SKM-1 treated with dmso at 0.1 percent for 144 hours (cell line): ENCODE measurements around the gene SLCO2A1.

Experiments used
- DNase-seq: peaks from one replicate; lab custom pipeline; 2025; ENCODE audit not compliant: unreplicated experiment; lab: John Stamatoyannopoulos, UW

Gene SLCO2A1

GRCh38 chr3:134035836-134036235 is 6.1 kb upstream of the SLCO2A1 start:
- DNase-seq = no peak

- no peak for DNase-seq
Observed at GRCh38 chr3:134034005-134034785, 4.5 kb upstream of the SLCO2A1 start.

GRCh38 chr3:134033315-134033996 is 3.7 kb upstream of the SLCO2A1 start:
- DNase-seq = no peak

GRCh38 chr3:134031348-134031915 is 1.7 kb upstream of the SLCO2A1 start:
- DNase-seq = no peak

GRCh38 chr3:134030379-134031347 is 938 bp upstream of the SLCO2A1 start:
- DNase-seq = no peak

- no peak for DNase-seq
Observed at GRCh38 chr3:134029256-134029733, 430 bp downstream of the SLCO2A1 start.

DNA sequence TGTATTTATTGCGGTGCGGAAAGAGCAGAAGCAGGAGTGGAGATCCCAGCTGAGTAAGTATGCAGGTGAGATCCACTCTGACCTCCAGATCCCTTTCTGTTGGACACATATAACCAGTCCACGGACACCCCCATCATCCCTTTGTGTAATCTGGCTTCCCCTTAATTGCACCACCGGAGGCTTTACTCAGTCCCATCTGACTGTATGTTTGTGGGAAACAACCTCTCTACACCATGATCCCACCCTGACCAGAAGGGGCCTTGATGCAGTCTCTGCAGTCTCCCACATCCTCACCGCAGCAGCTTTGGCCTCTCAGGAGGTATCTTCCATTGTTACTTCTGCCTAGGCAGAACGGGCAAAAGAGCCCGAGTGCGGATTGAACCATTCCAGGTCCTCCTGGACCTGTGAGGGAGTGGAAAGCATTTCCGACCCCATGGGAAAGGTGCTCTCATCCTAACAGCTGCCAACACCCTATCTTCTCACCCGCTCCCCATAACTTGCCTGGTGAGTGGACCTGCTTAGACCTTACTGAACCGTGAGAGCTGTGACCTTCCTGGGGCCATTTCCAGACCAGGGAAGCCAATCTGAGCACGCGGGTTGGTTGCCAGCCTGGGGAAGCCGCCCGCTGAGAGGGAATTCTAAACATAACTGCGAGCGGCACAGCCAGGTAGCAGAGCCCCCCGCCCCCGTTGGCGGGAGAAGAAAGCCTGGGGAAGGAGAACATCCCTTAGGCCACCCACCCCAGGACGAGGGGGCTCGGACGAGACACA is 1.1 kb downstream of the SLCO2A1 start:
- DNase-seq = no peak

- DNase-seq = no peak
Observed at GRCh38 chr3:134027631-134028030, 2.1 kb downstream of the SLCO2A1 start.

- DNase-seq = no peak
Observed at GRCh38 chr3:134020135-134020680, 9.5 kb downstream of the SLCO2A1 start.

DNA sequence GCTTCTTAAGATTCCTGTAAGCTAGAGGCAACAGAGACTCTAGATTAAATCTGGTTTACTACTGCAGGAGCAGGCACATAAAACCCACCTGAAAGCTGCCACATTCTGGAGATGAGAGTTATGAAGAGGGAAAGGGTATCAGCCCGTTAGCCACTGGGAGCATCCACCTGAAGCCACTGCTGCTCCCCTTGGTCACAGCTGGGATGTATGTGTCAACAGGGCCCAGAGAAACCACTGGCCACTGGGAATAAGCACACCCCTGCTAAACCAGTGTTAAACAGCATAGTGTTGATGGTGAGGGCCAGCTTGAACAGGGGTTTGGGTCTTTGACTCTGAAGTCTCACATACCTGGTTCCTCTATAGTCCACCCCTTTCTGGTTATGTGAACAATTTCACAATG is 10.9 kb downstream of the SLCO2A1 start:
- no peak for DNase-seq

DNA sequence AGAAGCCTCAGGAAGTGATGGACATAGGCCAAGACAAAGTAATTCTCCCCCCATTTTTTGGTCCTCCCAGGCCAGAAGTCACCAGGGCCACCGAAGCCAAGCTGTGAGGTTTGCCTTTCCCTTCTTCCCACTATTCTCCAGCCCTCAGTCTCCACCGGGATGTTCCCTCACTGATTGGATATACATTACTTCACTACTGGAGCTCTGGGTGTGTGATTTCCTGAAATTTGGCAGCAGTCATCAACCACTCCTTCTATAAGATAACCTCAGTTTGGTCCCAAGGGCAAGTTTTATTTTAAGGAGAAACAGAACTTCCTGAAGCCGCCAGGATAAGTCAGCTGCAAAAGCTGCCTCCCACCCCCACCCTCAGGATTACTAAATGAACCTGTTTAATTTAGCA is 11.3 kb downstream of the SLCO2A1 start:
- DNase-seq = no peak

DNA sequence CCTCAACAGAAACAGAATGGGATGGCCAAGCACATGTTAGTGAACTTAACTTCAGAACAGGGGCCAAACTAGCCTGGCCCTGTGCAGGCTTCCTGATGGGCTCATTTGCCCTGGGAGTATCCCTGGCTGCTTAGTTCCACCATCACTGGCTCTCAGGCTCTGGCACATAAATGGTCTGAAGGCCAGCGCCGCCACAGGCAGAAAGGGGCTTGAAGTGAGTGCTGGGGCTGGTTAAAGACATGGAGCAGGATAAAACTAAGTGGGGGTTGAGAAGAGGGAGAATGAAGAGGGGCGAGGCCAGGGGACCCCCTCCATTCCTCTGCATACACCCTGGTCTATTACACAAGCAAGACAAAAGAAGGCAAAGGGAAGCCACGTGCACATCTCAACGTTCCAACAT is 12.2 kb downstream of the SLCO2A1 start:
- no peak for DNase-seq

DNA sequence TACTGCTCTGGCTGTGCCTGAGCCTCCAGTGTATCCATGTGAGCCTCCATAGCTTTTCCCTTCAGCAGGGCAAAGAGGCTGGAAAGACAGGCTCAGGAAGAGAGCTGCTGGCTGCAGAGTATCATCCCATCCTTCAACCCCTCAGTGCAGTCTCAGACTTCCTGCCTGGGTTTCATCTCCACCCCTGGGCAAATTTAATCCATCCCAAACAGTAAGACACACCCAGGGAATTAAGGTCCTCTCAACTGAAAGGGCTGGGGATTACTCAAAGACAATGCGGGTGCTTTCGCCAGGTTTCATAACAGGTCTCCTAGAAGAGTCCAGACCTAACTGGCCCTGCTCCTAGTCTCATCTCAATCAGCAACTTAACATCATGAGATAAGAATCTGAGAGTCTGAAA is 15.5 kb downstream of the SLCO2A1 start:
- DNase-seq = no peak

GRCh38 chr3:134013280-134013679 is 16.4 kb downstream of the SLCO2A1 start:
- no peak for DNase-seq

DNA sequence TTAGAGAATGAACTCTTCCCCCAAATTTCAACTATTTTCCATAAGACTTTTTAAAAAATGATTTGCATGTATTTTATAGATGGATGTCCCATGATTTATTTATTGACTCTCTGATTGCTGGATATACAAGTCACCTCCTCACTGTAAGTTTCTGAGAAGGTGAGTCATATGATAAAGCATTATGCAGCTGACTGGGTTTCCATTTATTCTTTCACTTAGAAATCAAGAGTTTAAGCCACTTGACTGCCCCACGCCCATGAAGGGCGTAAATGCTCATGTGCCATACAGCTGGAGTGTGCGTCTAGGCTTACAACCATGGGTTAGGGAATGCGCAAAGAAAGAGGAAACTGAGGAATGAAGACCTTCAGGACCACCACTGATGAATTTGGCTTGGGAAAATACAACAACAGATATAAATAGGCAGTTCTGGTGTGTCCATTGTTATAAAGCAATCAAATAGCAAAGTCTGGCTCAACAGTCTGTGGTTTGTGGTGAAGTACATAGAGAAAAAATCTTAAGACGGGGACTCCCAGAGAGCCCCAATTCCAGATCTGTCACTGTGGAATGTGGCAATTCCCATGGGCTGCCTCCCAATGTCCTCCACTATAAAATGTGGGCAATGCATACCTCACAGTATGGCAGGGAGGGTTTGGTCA is 20.3 kb downstream of the SLCO2A1 start:
- no peak for DNase-seq

GRCh38 chr3:134008630-134009156 is 21.0 kb downstream of the SLCO2A1 start:
- no peak for DNase-seq

DNA sequence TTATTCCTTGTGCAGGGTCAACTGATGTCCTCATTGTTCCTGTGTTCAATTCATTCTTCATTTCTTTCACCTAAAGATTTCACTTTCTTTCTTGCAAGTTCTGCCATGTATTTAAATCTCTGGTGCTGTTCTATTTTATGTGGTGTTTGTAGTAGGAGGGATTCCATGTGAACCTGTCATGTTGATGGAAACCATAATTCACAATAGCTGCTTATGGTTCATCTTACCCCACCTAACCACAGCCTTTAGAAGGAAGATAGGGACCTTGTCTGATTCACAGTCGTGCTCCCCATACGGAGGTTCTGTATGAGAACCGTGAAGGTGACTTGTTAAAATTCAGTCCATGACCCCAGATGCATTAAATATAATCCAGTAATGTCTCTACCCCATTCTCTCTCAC is 21.9 kb downstream of the SLCO2A1 start:
- DNase-seq = no peak

- DNase-seq = no peak
Observed at GRCh38 chr3:134004841-134005240, 24.9 kb downstream of the SLCO2A1 start.

DNA sequence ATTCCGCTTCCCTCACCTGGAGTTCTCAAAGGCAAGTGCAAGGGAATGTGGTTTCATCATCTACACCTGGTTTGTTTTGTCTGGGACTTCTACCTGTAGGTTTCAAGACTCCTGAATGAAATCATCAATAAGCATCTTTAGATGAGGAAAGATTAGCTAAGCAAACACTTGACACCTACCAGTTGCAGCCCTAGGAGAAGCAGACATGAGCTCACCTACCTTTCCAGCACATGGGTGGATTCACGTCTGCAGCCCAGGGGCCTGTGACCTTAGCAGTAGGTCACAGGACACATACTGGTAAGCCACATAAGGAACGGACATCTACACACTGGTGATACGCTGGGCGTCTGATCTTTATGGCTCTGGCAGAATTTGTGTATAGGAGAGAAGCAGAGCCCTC is 26.7 kb downstream of the SLCO2A1 start:
- DNase-seq = no peak
